ENCODE measurements around the gene PPP2R2D.

DNA sequence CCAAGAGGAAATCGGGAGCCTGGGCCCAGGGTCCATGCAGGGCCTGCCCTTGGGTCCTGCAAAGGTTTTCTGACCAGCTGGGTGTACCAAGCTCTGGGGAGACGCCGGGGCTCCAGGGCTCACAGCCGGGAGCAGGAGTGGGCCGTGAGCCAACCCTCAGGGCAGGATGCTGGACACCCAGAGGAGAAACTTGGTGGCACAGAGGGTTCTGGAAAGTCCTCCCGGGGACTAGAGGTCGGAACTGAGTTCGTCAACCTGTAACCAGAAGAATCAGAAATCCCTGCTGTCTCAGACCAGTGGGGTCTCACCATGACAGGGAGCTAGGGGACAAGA is 29.2 kb upstream of the PPP2R2D start:
- TF ChIP-seq, protein P1, sequence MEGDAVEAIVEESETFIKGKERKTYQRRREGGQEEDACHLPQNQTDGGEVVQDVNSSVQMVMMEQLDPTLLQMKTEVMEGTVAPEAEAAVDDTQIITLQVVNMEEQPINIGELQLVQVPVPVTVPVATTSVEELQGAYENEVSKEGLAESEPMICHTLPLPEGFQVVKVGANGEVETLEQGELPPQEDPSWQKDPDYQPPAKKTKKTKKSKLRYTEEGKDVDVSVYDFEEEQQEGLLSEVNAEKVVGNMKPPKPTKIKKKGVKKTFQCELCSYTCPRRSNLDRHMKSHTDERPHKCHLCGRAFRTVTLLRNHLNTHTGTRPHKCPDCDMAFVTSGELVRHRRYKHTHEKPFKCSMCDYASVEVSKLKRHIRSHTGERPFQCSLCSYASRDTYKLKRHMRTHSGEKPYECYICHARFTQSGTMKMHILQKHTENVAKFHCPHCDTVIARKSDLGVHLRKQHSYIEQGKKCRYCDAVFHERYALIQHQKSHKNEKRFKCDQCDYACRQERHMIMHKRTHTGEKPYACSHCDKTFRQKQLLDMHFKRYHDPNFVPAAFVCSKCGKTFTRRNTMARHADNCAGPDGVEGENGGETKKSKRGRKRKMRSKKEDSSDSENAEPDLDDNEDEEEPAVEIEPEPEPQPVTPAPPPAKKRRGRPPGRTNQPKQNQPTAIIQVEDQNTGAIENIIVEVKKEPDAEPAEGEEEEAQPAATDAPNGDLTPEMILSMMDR (conservative IDR thresholded peaks at IDR 0.05 in 1 of 2, IDR thresholded peaks at IDR 0.05 in 1 of 2; ENCODE audit: extremely low read depth in 1 of 2, insufficient read depth in 1 of 2, low read depth in 1 of 2, low read length in 2 of 2), result no peak
- no peak for TF ChIP-seq EZH2 (IDR thresholded peaks at IDR 0.05; ENCODE audit: borderline replicate concordance, low read length)
